Thyroid gland (tissue), 4 donors: ENCODE measurements around the gene VEPH1.

ENCODE experiments used
- CTCF ChIP-seq, 6 experiments: fragments of 200-600 bp in 3 of 6; fragments of 450-650 bp in 3 of 6; sonication (generic) in 3 of 6; IDR thresholded peaks; one replicate each; pipeline ENCODE4 v1.5.1; 2016 to 2019; ENCODE audit warnings: antibody characterized with exemption in 6 of 6, mild to moderate bottlenecking in 2 of 6, inconsistent platforms in 1 of 6, moderate library complexity in 1 of 6
- POLR2A ChIP-seq, 2 donors: fragments of 450-650 bp; IDR thresholded peaks; one replicate each; pipeline ENCODE4 v1.6.1; 2017; ENCODE audit warnings: antibody characterized with exemption in 2 of 2, mild to moderate bottlenecking in 2 of 2, moderate library complexity in 1 of 2

GRCh38 chr3:157472648-157473047 is 30.6 kb downstream of the VEPH1 start:
- no peak for TF ChIP-seq CTCF (IDR thresholded peaks at IDR 0.05)
- TF ChIP-seq POLR2A (IDR thresholded peaks at IDR 0.05): no peak
